Tongue (tissue), 2 donors: ENCODE results near the gene RAD23B. TPM values are rescaled to one million over a fixed set of nuclear protein-coding genes. Genes with fewer than 3 reads are reported as not detected.
A peak's percentile ranks its signal among the peaks of the same experiment; 100 is the strongest.
"Not testable (repeated sequence)": the region's sequence is repeated elsewhere in the genome, so short reads cannot be mapped to it uniquely, and the experiment has no call there.

ENCODE experiments used
- DNase-seq: peaks from one replicate; pipeline ENCODE4 v3.0.0-alpha.2; 2015
- total RNA-seq: library from RNA; depleted of rRNA; stranded (reverse); fragments of >200 nt; gene quantifications from one replicate; pipeline ENCODE4 v1.2.3, GENCODE V29; 2014

The RAD23B gene
- total RNA-seq, 1 donor from 2014 or later: 114 TPM

- DNase-seq: no peak
These were observed 11.7 kb downstream of the RAD23B start for GRCh38 chr9:107294756-107295155.

GRCh38 chr9:107295995-107296394 is 12.9 kb downstream of the RAD23B start:
- DNase-seq: no peak

- not testable (repeated sequence) for DNase-seq
These were observed 13.5 kb downstream of the RAD23B start for GRCh38 chr9:107296592-107296991.

- no peak for DNase-seq
These were observed 16.4 kb downstream of the RAD23B start for GRCh38 chr9:107299437-107299836.

GRCh38 chr9:107306308-107306707 is 23.2 kb downstream of the RAD23B start:
- no peak for DNase-seq

- no peak for DNase-seq
These were observed 24.3 kb downstream of the RAD23B start for GRCh38 chr9:107307331-107307730.

GRCh38 chr9:107308461-107308860 is 25.4 kb downstream of the RAD23B start:
- no peak for DNase-seq

- DNase-seq: no peak
These were observed 26.2 kb downstream of the RAD23B start for GRCh38 chr9:107309271-107309670.

- peak; percentile 20 for DNase-seq
These were observed 29.4 kb downstream of the RAD23B start for GRCh38 chr9:107312376-107313050.

- no peak for DNase-seq
These were observed 30.5 kb downstream of the RAD23B start for GRCh38 chr9:107313555-107314096.

GRCh38 chr9:107314763-107315162 is 31.7 kb downstream of the RAD23B start:
- DNase-seq: no peak

GRCh38 chr9:107316795-107317661 is 33.9 kb downstream of the RAD23B start:
- DNase-seq: no peak

GRCh38 chr9:107322643-107323042 is 39.6 kb downstream of the RAD23B start:
- no peak for DNase-seq

GRCh38 chr9:107323836-107324585 is 40.9 kb downstream of the RAD23B start:
- no peak for DNase-seq

GRCh38 chr9:107325842-107326241 is 42.8 kb downstream of the RAD23B start:
- DNase-seq: no peak

- no peak for DNase-seq
These were observed 45.4 kb downstream of the RAD23B start for GRCh38 chr9:107328510-107328909.

GRCh38 chr9:107330420-107330819 is 47.3 kb downstream of the RAD23B start:
- DNase-seq: no peak

GRCh38 chr9:107332883-107333282 is 49.8 kb downstream of the RAD23B start:
- DNase-seq: no peak

GRCh38 chr9:107333363-107333762 is 50.3 kb downstream of the RAD23B start:
- DNase-seq: no peak

- no peak for DNase-seq
These were observed 51.2 kb downstream of the RAD23B start for GRCh38 chr9:107334103-107334776.

GRCh38 chr9:107335331-107335730 is 52.3 kb downstream of the RAD23B start:
- DNase-seq: no peak
